WTC11 (cell line): Measurements from ENCODE around the gene TP53BP2. TPM values are rescaled to one million over a fixed set of nuclear protein-coding genes. Genes with fewer than 3 reads are reported as not detected.

Experiments
- ATAC-seq: fragments of 200-7000 bp; cut with Tn5 transposase; 2 replicates; pipeline ENCODE4 v1.10.0; 2021; ENCODE audit warnings: mild to moderate bottlenecking, moderate library complexity
- CTCF ChIA-PET: fragments of 300-600 bp; sonication (Branson Sonifier 250); formaldehyde crosslinking; loops from one replicate; lab custom pipeline; 2021; ENCODE audit warnings: antibody characterized with exemption; lab: Charles Lee
- POLR2A ChIA-PET: fragments of 350-600 bp; sonication (Branson Sonifier 250); formaldehyde crosslinking; loops from one replicate; lab custom pipeline; 2021; ENCODE audit warnings: antibody characterized with exemption; lab: Charles Lee
- DNase-seq: peaks from one replicate; pipeline ENCODE4 v3.0.0; 2021; ENCODE audit warnings: low spot score
- H3K27ac Mint-ChIP-seq: 2 replicates; pipeline ENCODE4 v1.8.0; 2021; ENCODE audit warnings: mixed read lengths
- H3K27me3 Mint-ChIP-seq: 2 replicates; pipeline ENCODE4 v1.8.0; 2021; ENCODE audit warnings: low read depth, mild to moderate bottlenecking, moderate library complexity, mixed read lengths
- H3K36me3 Mint-ChIP-seq: 2 replicates; pipeline ENCODE4 v1.8.0; 2021; ENCODE audit warnings: mixed read lengths
- H3K4me1 Mint-ChIP-seq: 2 replicates; pipeline ENCODE4 v1.8.0; 2022; ENCODE audit warnings: mixed read lengths
- H3K4me3 Mint-ChIP-seq: 2 replicates; pipeline ENCODE4 v1.8.0; 2021; ENCODE audit warnings: mild to moderate bottlenecking, moderate library complexity, mixed read lengths
- H3K9me3 Mint-ChIP-seq: 2 replicates; pipeline ENCODE4 v1.8.0; 2021; ENCODE audit warnings: mixed read lengths
- AFF4 ChIP-seq: sonication (generic); formaldehyde crosslinking; IDR thresholded peaks from 2 replicates; pipeline ENCODE4 v1.8.1; 2023; ENCODE audit warnings: mild to moderate bottlenecking, missing genetic modification reagents, borderline replicate concordance
- EMX1 ChIP-seq: fragments of 250-450 bp; sonication (Bioruptor Pico); IDR thresholded peaks from 2 replicates; pipeline ENCODE4 v1.8.0; 2021; ENCODE audit warnings: mild to moderate bottlenecking
- FOXK1 ChIP-seq: sonication (generic); formaldehyde crosslinking; IDR thresholded peaks from 2 replicates; pipeline ENCODE4 v1.8.0; 2022; ENCODE audit warnings: mild to moderate bottlenecking, moderate library complexity, missing genetic modification reagents
- FOXP1 ChIP-seq: sonication (generic); formaldehyde crosslinking; IDR thresholded peaks from 2 replicates; pipeline ENCODE4 v1.8.0; 2022; ENCODE audit warnings: missing genetic modification reagents, mild to moderate bottlenecking, moderate library complexity, borderline replicate concordance
- FOXP4 ChIP-seq: sonication (generic); formaldehyde crosslinking; IDR thresholded peaks from 2 replicates; pipeline ENCODE4 v1.8.0; 2022; ENCODE audit warnings: mild to moderate bottlenecking, missing genetic modification reagents
- JUN ChIP-seq: sonication (generic); formaldehyde crosslinking; IDR thresholded peaks from 2 replicates; pipeline ENCODE4 v1.8.0; 2023; ENCODE audit warnings: mild to moderate bottlenecking, missing genetic modification reagents
- KAT7 ChIP-seq: sonication (generic); formaldehyde crosslinking; IDR thresholded peaks from 2 replicates; pipeline ENCODE4 v1.8.1; 2023; ENCODE audit warnings: missing genetic modification reagents, mild to moderate bottlenecking, borderline replicate concordance
- MXD4 ChIP-seq: fragments of 250-450 bp; sonication (Bioruptor Pico); IDR thresholded peaks from 2 replicates; pipeline ENCODE4 v1.8.0; 2021; ENCODE audit warnings: mild to moderate bottlenecking, moderate library complexity, borderline replicate concordance
- MYBL2 ChIP-seq: sonication (generic); formaldehyde crosslinking; IDR thresholded peaks from 2 replicates; pipeline ENCODE4 v1.8.1; 2023; ENCODE audit warnings: mild to moderate bottlenecking, moderate library complexity, missing genetic modification reagents
- NFATC4 ChIP-seq: fragments of 250-450 bp; sonication (Bioruptor Pico); IDR thresholded peaks from 2 replicates; pipeline ENCODE4 v1.9.0; 2021; ENCODE audit warnings: mild to moderate bottlenecking
- NR1H2 ChIP-seq: sonication (generic); formaldehyde crosslinking; IDR thresholded peaks from 2 replicates; pipeline ENCODE4 v1.9.0; 2021; ENCODE audit warnings: mild to moderate bottlenecking, moderate library complexity, missing genetic modification reagents
- NR2C2 ChIP-seq: sonication (generic); formaldehyde crosslinking; IDR thresholded peaks from 2 replicates; pipeline ENCODE4 v1.8.0; 2022; ENCODE audit warnings: mild to moderate bottlenecking, missing genetic modification reagents
- RELA ChIP-seq: sonication (generic); formaldehyde crosslinking; IDR thresholded peaks from 2 replicates; pipeline ENCODE4 v1.8.1; 2022; ENCODE audit warnings: missing genetic modification reagents, mild to moderate bottlenecking, borderline replicate concordance
- SMAD4 ChIP-seq: sonication (generic); formaldehyde crosslinking; IDR thresholded peaks from 2 replicates; pipeline ENCODE4 v1.8.0; 2022; ENCODE audit warnings: mild to moderate bottlenecking, missing genetic modification reagents
- SOX15 ChIP-seq: fragments of 250-450 bp; sonication (Bioruptor Pico); IDR thresholded peaks from 2 replicates; pipeline ENCODE4 v1.9.0; 2021; ENCODE audit warnings: mild to moderate bottlenecking
- TEAD1 ChIP-seq: sonication (generic); formaldehyde crosslinking; IDR thresholded peaks from 2 replicates; pipeline ENCODE4 v1.8.0; 2022; ENCODE audit warnings: mild to moderate bottlenecking, missing genetic modification reagents
- TP53 ChIP-seq: sonication (generic); formaldehyde crosslinking; IDR thresholded peaks from 2 replicates; pipeline ENCODE4 v1.8.1; 2023; ENCODE audit warnings: mild to moderate bottlenecking, missing genetic modification reagents
- ZNF219 ChIP-seq: sonication (generic); formaldehyde crosslinking; IDR thresholded peaks from 2 replicates; pipeline ENCODE4 v1.8.0; 2023; ENCODE audit warnings: missing genetic modification reagents, mild to moderate bottlenecking, borderline replicate concordance
- ZNF423 ChIP-seq: fragments of 250-450 bp; sonication (Bioruptor Pico); IDR thresholded peaks from 2 replicates; pipeline ENCODE4 v2.1.2; 2022; ENCODE audit warnings: mild to moderate bottlenecking, moderate library complexity
- total RNA-seq: library from RNA; stranded (reverse); gene quantifications from 3 replicates; pipeline ENCODE4 v1.2.3, GENCODE V29; 2021
- TF ChIP-seq, protein P1 (sequence below): fragments of 250-450 bp; sonication (Bioruptor Pico); IDR thresholded peaks from 2 replicates; pipeline ENCODE4 v2.1.2; 2022; ENCODE audit warnings: mild to moderate bottlenecking, moderate library complexity
- TF ChIP-seq, protein P2 (sequence below): sonication (generic); formaldehyde crosslinking; IDR thresholded peaks from 2 replicates; pipeline ENCODE4 v1.8.1; 2022; ENCODE audit warnings: mild to moderate bottlenecking, missing genetic modification reagents, moderate library complexity, borderline replicate concordance
- TF ChIP-seq, protein P3 (sequence below): sonication (generic); formaldehyde crosslinking; IDR thresholded peaks from 2 replicates; pipeline ENCODE4 v1.8.0; 2023; ENCODE audit warnings: missing genetic modification reagents, mild to moderate bottlenecking, borderline replicate concordance

The TP53BP2 gene
- total RNA-seq, 1 experiment from 2014 or later: 42.7 TPM

- Mint-ChIP-seq H3K4me3 (no peak overlapping the region), H3K9me3 (no peaks in the 10 kb centered on the region), H3K27me3 (no peaks in the 10 kb centered on the region), H3K4me1 (peaks cover 34% of the 10 kb centered on the region), H3K36me3 (0 out of 2 replicates have a peak, but pooled peaks cover 4% of the 10 kb centered on the region), H3K27ac (no peak overlapping the region)
- ChIA-PET POLR2A (interaction anchor here (0.6 kb wide), 1 partner anchor 619 kb away, joined by 3 read pairs; no protein-coding TSS in a partner anchor), CTCF (interaction anchor here (1.1 kb wide), 2 partner anchors 33 to 314 kb away, joined by 3 to 6 read pairs; no protein-coding TSS in a partner anchor)
- DNase-seq (no peak), ATAC-seq (no peak)
- TF ChIP-seq ZNF219 (CRISPR knock-in tag): no peak
- TF ChIP-seq ZNF423 (CRISPR knock-in tag): no peak
- TF ChIP-seq TEAD1 (CRISPR knock-in tag): no peak
- TF ChIP-seq SMAD4: no peak
- TF ChIP-seq, protein P1, sequence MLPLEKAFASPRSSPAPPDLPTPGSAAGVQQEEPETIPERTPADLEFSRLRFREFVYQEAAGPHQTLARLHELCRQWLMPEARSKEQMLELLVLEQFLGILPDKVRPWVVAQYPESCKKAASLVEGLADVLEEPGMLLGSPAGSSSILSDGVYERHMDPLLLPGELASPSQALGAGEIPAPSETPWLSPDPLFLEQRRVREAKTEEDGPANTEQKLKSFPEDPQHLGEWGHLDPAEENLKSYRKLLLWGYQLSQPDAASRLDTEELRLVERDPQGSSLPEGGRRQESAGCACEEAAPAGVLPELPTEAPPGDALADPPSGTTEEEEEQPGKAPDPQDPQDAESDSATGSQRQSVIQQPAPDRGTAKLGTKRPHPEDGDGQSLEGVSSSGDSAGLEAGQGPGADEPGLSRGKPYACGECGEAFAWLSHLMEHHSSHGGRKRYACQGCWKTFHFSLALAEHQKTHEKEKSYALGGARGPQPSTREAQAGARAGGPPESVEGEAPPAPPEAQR: no peak
- TF ChIP-seq NR1H2 (CRISPR knock-in tag): no peak
- no peak for TF ChIP-seq AFF4 (CRISPR knock-in tag)
- TF ChIP-seq, protein P2, sequence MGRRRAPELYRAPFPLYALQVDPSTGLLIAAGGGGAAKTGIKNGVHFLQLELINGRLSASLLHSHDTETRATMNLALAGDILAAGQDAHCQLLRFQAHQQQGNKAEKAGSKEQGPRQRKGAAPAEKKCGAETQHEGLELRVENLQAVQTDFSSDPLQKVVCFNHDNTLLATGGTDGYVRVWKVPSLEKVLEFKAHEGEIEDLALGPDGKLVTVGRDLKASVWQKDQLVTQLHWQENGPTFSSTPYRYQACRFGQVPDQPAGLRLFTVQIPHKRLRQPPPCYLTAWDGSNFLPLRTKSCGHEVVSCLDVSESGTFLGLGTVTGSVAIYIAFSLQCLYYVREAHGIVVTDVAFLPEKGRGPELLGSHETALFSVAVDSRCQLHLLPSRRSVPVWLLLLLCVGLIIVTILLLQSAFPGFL (CRISPR knock-in tag): no peak
- no peak for TF ChIP-seq EMX1 (CRISPR knock-in tag)
- no peak for TF ChIP-seq TP53 (CRISPR knock-in tag)
- TF ChIP-seq MXD4 (CRISPR knock-in tag): no peak
- no peak for TF ChIP-seq MYBL2
- TF ChIP-seq FOXK1 (CRISPR knock-in tag): no peak
- TF ChIP-seq JUN (CRISPR knock-in tag): no peak
- TF ChIP-seq NFATC4 (CRISPR knock-in tag): no peak
Observed at GRCh38 chr1:223838125-223838854, 7.5 kb downstream of the TP53BP2 start.

DNA sequence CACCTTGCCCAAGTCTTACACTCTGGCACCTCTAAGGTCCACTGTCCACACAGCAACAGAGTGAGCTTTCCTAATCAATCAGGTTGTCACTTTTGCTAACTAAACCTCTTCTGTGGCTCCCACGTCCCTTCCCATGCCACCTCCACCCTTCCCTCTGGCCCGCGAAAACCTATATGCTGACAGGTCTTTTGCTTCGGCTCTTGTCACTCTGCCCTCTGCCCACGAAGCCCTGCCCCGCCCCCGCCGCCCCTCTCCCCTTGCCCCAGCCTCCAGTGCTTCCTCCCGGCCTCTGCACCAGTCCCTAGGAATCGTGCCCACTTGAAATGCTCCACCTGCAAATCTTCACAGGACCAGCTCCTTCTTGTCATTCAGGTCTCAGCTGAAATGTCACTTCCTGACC lies 8.1 kb downstream of the TP53BP2 start:
- CTCF ChIA-PET: interaction anchor here (1.1 kb wide), 1 partner anchor 315 kb away, joined by 6 read pairs; no protein-coding TSS in a partner anchor
- TF ChIP-seq RELA (CRISPR knock-in tag): no peak
- TF ChIP-seq KAT7 (CRISPR knock-in tag): no peak
- TF ChIP-seq ZNF423 (CRISPR knock-in tag): no peak
- TF ChIP-seq, protein P3, sequence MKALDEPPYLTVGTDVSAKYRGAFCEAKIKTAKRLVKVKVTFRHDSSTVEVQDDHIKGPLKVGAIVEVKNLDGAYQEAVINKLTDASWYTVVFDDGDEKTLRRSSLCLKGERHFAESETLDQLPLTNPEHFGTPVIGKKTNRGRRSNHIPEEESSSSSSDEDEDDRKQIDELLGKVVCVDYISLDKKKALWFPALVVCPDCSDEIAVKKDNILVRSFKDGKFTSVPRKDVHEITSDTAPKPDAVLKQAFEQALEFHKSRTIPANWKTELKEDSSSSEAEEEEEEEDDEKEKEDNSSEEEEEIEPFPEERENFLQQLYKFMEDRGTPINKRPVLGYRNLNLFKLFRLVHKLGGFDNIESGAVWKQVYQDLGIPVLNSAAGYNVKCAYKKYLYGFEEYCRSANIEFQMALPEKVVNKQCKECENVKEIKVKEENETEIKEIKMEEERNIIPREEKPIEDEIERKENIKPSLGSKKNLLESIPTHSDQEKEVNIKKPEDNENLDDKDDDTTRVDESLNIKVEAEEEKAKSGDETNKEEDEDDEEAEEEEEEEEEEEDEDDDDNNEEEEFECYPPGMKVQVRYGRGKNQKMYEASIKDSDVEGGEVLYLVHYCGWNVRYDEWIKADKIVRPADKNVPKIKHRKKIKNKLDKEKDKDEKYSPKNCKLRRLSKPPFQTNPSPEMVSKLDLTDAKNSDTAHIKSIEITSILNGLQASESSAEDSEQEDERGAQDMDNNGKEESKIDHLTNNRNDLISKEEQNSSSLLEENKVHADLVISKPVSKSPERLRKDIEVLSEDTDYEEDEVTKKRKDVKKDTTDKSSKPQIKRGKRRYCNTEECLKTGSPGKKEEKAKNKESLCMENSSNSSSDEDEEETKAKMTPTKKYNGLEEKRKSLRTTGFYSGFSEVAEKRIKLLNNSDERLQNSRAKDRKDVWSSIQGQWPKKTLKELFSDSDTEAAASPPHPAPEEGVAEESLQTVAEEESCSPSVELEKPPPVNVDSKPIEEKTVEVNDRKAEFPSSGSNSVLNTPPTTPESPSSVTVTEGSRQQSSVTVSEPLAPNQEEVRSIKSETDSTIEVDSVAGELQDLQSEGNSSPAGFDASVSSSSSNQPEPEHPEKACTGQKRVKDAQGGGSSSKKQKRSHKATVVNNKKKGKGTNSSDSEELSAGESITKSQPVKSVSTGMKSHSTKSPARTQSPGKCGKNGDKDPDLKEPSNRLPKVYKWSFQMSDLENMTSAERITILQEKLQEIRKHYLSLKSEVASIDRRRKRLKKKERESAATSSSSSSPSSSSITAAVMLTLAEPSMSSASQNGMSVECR (CRISPR knock-in tag): no peak
- TF ChIP-seq SOX15 (CRISPR knock-in tag): no peak
- no peak for TF ChIP-seq FOXP1 (CRISPR knock-in tag)
- no peak for TF ChIP-seq NR2C2 (CRISPR knock-in tag)
- no peak for TF ChIP-seq FOXP4 (CRISPR knock-in tag)

More for the DNA sequence above, 8.1 kb downstream of the TP53BP2 start:
- Mint-ChIP-seq H3K4me3 (no peak overlapping the region), H3K4me1 (peaks cover 30% of the 10 kb centered on the region), H3K36me3 (0 out of 2 replicates have a peak, but pooled peaks cover 4% of the 10 kb centered on the region), H3K9me3 (no peaks in the 10 kb centered on the region), H3K27ac (no peak overlapping the region), H3K27me3 (no peaks in the 10 kb centered on the region)
- DNase-seq (no peak), ATAC-seq (no peak)
- POLR2A ChIA-PET: interaction anchor here (0.6 to 0.9 kb wide), 2 partner anchors 9 to 619 kb away, joined by 3 read pairs; no protein-coding TSS in a partner anchor
